CD4-positive, alpha-beta memory T cell (primary cell): ENCODE results near the gene SDCCAG8. TPM values are rescaled to one million over a fixed set of nuclear protein-coding genes. Genes with fewer than 3 reads are reported as not detected.

Experiments
- CTCF ChIA-PET: fragments of 350-600 bp; sonication (Branson Sonifier 250); formaldehyde crosslinking; loops from one replicate; lab custom pipeline; 2021; ENCODE audit warnings: inconsistent platforms; ENCODE audit not compliant: partially characterized antibody; lab: Charles Lee
- POLR2A ChIA-PET: fragments of 350-600 bp; sonication (Branson Sonifier 250); formaldehyde crosslinking; loops from one replicate; lab custom pipeline; 2021; ENCODE audit not compliant: partially characterized antibody; lab: Charles Lee
- DNase-seq, 5 donors: peaks; one replicate each; pipeline versions ENCODE4 v3.0.0 to v3.0.0-alpha.2; 2020 to 2022; ENCODE audit warnings: mixed read lengths in 1 of 5
- H3K27ac ChIP-seq: one replicate; pipeline ENCODE4 v1.7.0; 2013; ENCODE audit warnings: low read depth, low read length
- H3K27me3 ChIP-seq: 2 replicates; pipeline ENCODE4 v1.7.0; 2013; ENCODE audit warnings: mild to moderate bottlenecking, low read length, moderate library complexity; ENCODE audit not compliant: insufficient read depth
- H3K36me3 ChIP-seq: 2 replicates; pipeline ENCODE4 v1.7.0; 2013; ENCODE audit warnings: mild to moderate bottlenecking, low read length, moderate library complexity; ENCODE audit not compliant: insufficient read depth
- H3K4me1 ChIP-seq: 2 replicates; pipeline ENCODE4 v1.7.0; 2013; ENCODE audit warnings: mild to moderate bottlenecking, low read length, moderate library complexity; ENCODE audit not compliant: insufficient read depth
- H3K4me3 ChIP-seq, 2 donors: one replicate each; pipeline ENCODE4 v1.7.0; 2013; ENCODE audit warnings: low read length in 2 of 2, mild to moderate bottlenecking in 1 of 2
- H3K9me3 ChIP-seq, 2 donors: one replicate each; pipeline ENCODE4 v1.7.0; 2013; ENCODE audit warnings: low read length in 2 of 2, control low read depth in 1 of 2; ENCODE audit not compliant: control insufficient read depth in 1 of 2
- H3K27ac Mint-ChIP-seq, 7 donors: one replicate each; pipeline ENCODE4 v1.8.0; 2020 to 2021; ENCODE audit warnings: mixed read lengths in 7 of 7, mild to moderate bottlenecking in 6 of 7, inconsistent platforms in 3 of 7, moderate library complexity in 3 of 7
- H3K27me3 Mint-ChIP-seq, 2 donors: one replicate each; pipeline ENCODE4 v1.8.0; 2020 to 2021; ENCODE audit warnings: mixed read lengths in 2 of 2
- H3K36me3 Mint-ChIP-seq, 2 donors: one replicate each; pipeline ENCODE4 v1.8.0; 2020 to 2021; ENCODE audit warnings: mixed read lengths in 2 of 2, inconsistent platforms in 1 of 2, mild to moderate bottlenecking in 1 of 2
- H3K4me1 Mint-ChIP-seq, 4 donors: one replicate each; pipeline ENCODE4 v1.8.0; 2020 to 2021; ENCODE audit warnings: mixed read lengths in 4 of 4, mild to moderate bottlenecking in 1 of 4
- H3K4me3 Mint-ChIP-seq, 8 donors: one replicate each; pipeline ENCODE4 v1.8.0; 2020 to 2021; ENCODE audit warnings: mixed read lengths in 8 of 8, mild to moderate bottlenecking in 7 of 8, moderate library complexity in 6 of 8, inconsistent platforms in 3 of 8
- H3K9me3 Mint-ChIP-seq, 8 donors: one replicate each; pipeline ENCODE4 v1.8.0; 2020 to 2021; ENCODE audit warnings: mixed read lengths in 8 of 8, mild to moderate bottlenecking in 5 of 8, inconsistent platforms in 3 of 8, moderate library complexity in 1 of 8
- intact Hi-C: fragments of 100-400 bp; cut with micrococcal nuclease; formaldehyde crosslinking; loops from one replicate; pipeline ENCODE4 v1.15.1; 2023
- polyA plus RNA-seq, 2 donors: library from polyadenylated mRNA; unstranded; fragments of 300-500 nt; fragmentation: Illumina TruSeq; gene quantifications; one replicate each; pipeline ENCODE4 v1.2.3, GENCODE V29; 2021
- total RNA-seq, 2 experiments: library from RNA; stranded (reverse); gene quantifications; one replicate each; pipeline ENCODE4 v1.2.3, GENCODE V29; 2021

Gene SDCCAG8
- total and polyA plus RNA-seq, 4 experiments from 2014 or later = 19.0 to 35.7 (median 27.7) TPM

GRCh38 chr1:243254233-243254926, 1.5 kb upstream of the SDCCAG8 start:
- H3K9me3 ChIP-seq = no peaks in the 10 kb centered on the region
- intact Hi-C loops = loop anchor here (2.0 kb wide), 2 partner anchors 596 to 1614 kb away; partner anchors contain the start of genes AKT3, CHML and OPN3
- POLR2A ChIA-PET = interaction anchor here (1.0 to 3.0 kb wide), 17 partner anchors 13 to 1716 kb away, joined by 3 to 21 read pairs (median 6); partner anchors contain the start of genes ADSS2, CATSPERE, CHML and COX20
- H3K4me1 Mint-ChIP-seq = peaks cover 29 to 47% (median 33%) of the 10 kb centered on the region in 4 donors
- H3K27me3 ChIP-seq = no peaks in the 10 kb centered on the region
- peak overlapping the region; percentile 89 to 98 (median 95) for H3K4me3 Mint-ChIP-seq
- H3K36me3 Mint-ChIP-seq = peaks cover 0 to 14% of the 10 kb centered on the region in 2 donors
- peak overlapping the region; percentile 87 for H3K27ac ChIP-seq
- H3K4me3 ChIP-seq = peak overlapping the region; percentile 80 to 92
- CTCF ChIA-PET = no interaction called here
- DNase-seq = peak in 4 of 5 donors; percentile 50 to 79 (median 60)
- peak overlapping the region; percentile 96 to 100 (median 98) for H3K27ac Mint-ChIP-seq
- peaks cover 25% of the 10 kb centered on the region for H3K4me1 ChIP-seq
- no peaks in the 10 kb centered on the region for H3K36me3 ChIP-seq
- peaks cover 0 to 2% of the 10 kb centered on the region in 2 donors for H3K27me3 Mint-ChIP-seq
- peaks cover 0 to 3% (median 0%) of the 10 kb centered on the region in 8 donors for H3K9me3 Mint-ChIP-seq

DNA sequence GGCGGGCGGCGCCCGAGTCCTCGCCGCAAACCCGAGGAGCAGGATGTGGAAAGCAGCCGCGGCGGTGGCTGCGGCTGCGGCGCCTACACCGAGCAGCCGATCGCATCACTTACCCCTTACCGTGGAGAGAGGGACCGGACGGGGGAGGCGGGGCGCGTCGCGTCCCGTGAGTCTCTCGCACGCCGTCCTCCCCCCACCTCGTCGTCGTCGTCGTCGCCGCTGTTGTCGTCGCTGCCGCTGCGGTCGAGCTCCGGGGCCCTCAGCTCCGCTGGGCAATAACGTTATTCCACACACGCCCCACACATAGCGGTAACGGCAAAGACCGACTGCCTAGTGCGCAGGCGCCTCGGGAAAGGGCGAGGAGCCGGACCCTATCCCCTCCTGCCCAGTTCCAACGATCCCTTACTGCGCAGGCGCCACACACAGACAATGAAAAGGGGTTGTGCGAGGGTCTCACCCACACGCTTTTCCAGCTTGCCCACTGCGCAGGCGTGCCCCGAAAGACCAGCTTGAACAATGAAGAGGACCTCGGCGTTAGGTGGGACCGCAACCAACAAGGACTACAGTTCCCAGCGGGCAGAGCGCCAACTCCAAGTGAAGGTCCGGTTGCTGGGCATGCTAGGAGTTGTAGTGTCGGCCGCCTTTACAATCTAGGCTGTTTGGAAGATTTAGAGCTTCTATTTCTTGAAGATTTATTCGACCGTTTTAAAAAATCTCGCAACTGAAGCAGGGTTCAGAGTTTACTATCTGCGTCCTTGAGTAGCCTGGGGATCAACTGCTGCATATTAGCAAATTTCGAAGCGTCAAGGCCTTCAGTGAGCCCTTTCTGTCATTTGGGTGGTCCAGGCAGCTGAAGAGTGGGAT, 682 bp upstream of the SDCCAG8 start, which contains the start of gene CEP170:
Gene CEP170, minus strand, starts transcription at position 355 of the 864 bp plus-strand sequence. CDS start 30,001 bp downstream, outside the sequence.
- POLR2A ChIA-PET = interaction anchor here (0.8 to 3.0 kb wide), 24 partner anchors 12 to 1716 kb away, joined by 3 to 21 read pairs (median 6); partner anchors contain the start of genes ADSS2, CATSPERE, CHML and COX20

DNA sequence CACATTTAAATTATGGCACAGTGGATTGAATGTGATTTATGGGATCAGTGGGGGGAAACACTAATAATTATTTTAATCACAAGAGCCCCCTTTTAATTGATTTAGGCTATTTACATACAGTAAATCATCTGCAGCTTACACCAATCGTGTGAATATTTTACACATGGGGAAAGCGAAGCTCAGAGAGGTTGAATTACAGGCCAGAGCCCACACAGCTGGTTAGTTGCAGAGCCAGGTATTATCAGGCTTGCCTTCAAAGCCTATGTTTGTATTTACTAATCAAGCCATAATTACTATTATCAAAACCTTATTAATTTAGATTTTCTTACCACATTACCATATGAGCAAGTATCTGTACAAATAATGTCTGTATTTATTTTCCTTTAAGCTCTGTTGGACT, 749 bp downstream of the SDCCAG8 start:
- Histone ChIP-seq H3K4me1 (peaks cover 25% of the 10 kb centered on the region), H3K27ac (peak overlapping the region; percentile 87), H3K27me3 (no peaks in the 10 kb centered on the region), H3K9me3 (no peaks in the 10 kb centered on the region), H3K36me3 (no peaks in the 10 kb centered on the region), H3K4me3 (peak overlapping the region; percentile 85 to 92)
- Mint-ChIP-seq H3K4me3 (peak overlapping the region; percentile 96 to 100 (median 100)), H3K36me3 (peaks cover 8 to 14% of the 10 kb centered on the region in 2 donors), H3K9me3 (peaks cover 0 to 3% (median 0%) of the 10 kb centered on the region in 8 donors), H3K4me1 (peaks cover 25 to 47% (median 39%) of the 10 kb centered on the region in 4 donors), H3K27me3 (peaks cover 0 to 2% of the 10 kb centered on the region in 2 donors), H3K27ac (peak overlapping the region; percentile 99 to 100 (median 100))
- intact Hi-C loops = loop anchor here (5.0 kb wide), 2 partner anchors 1409 to 1724 kb away; partner anchors contain the start of genes EXO1 and KMO
- DNase-seq = no peak
- POLR2A ChIA-PET = interaction anchor here (0.8 to 3.0 kb wide), 8 partner anchors 16 to 1713 kb away, joined by 3 to 21 read pairs (median 10); partner anchors contain the start of genes CATSPERE, CHML, COX20 and DESI2
- CTCF ChIA-PET = interaction anchor here (1.0 to 1.5 kb wide), 2 partner anchors 795 to 1043 kb away, joined by 3 to 6 read pairs; no protein-coding TSS in a partner anchor

More for the DNA sequence above, 682 bp upstream of the SDCCAG8 start, which contains the start of gene CEP170:
- peak within 1 kb of the TSS; percentile 85 to 92 for H3K4me3 ChIP-seq
- H3K4me1 ChIP-seq = peaks cover 25% of the 10 kb centered on the region
- no peaks in the 10 kb centered on the region for H3K27me3 ChIP-seq
- H3K4me1 Mint-ChIP-seq = peaks cover 29 to 52% (median 33%) of the 10 kb centered on the region in 4 donors
- CTCF ChIA-PET = interaction anchor here (1.0 to 1.5 kb wide), 3 partner anchors 796 to 1044 kb away, joined by 3 to 6 read pairs (median 3); no protein-coding TSS in a partner anchor
- H3K36me3 ChIP-seq = no peaks in the 10 kb centered on the region
- H3K27ac ChIP-seq = peak within 1 kb of the TSS; percentile 87
- H3K9me3 Mint-ChIP-seq = peaks cover 0 to 3% (median 0%) of the 10 kb centered on the region in 8 donors
- DNase-seq = peak; percentile 90 to 93 (median 93)
- H3K4me3 Mint-ChIP-seq = peak within 1 kb of the TSS; percentile 96 to 100 (median 100)
- intact Hi-C loops = loop anchor here (1.0 to 5.0 kb wide), 9 partner anchors 596 to 1736 kb away; partner anchors contain the start of genes AKT3, CHML, EXO1 and FH
- H3K27ac Mint-ChIP-seq = peak within 1 kb of the TSS; percentile 99 to 100 (median 100)
- peaks cover 0 to 2% of the 10 kb centered on the region in 2 donors for H3K27me3 Mint-ChIP-seq
- H3K9me3 ChIP-seq = no peaks in the 10 kb centered on the region
- peaks cover 4 to 14% of the 10 kb centered on the region in 2 donors for H3K36me3 Mint-ChIP-seq

GRCh38 chr1:243257189-243257588, 1.3 kb downstream of the SDCCAG8 start:
- no peak overlapping the region for H3K4me3 ChIP-seq
- no peaks in the 10 kb centered on the region for H3K9me3 ChIP-seq
- POLR2A ChIA-PET = interaction anchor here (3.0 kb wide), 1 partner anchor 1578 kb away, joined by 21 read pairs; the partner anchor contains the start of gene COX20
- no peak overlapping the region for H3K27ac ChIP-seq
- H3K36me3 ChIP-seq = no peaks in the 10 kb centered on the region
- peaks cover 25% of the 10 kb centered on the region for H3K4me1 ChIP-seq
- peaks cover 8 to 14% of the 10 kb centered on the region in 2 donors for H3K36me3 Mint-ChIP-seq
- H3K27me3 ChIP-seq = no peaks in the 10 kb centered on the region
- H3K4me1 Mint-ChIP-seq = peaks cover 23 to 41% (median 35%) of the 10 kb centered on the region in 4 donors
- H3K27ac Mint-ChIP-seq = peak overlapping the region in 1 of 7 donors; percentile 100
- peaks cover 0 to 2% of the 10 kb centered on the region in 2 donors for H3K27me3 Mint-ChIP-seq
- CTCF ChIA-PET = no interaction called here
- no peak for DNase-seq
- H3K9me3 Mint-ChIP-seq = peaks cover 0 to 3% (median 0%) of the 10 kb centered on the region in 8 donors
- intact Hi-C loops = loop anchor here (5.0 kb wide), 2 partner anchors 1410 to 1725 kb away; partner anchors contain the start of genes EXO1 and KMO
- H3K4me3 Mint-ChIP-seq = peak overlapping the region in 2 of 8 donors; percentile 25 to 46

GRCh38 chr1:243258731-243259130, 2.9 kb downstream of the SDCCAG8 start:
- intact Hi-C loops = loop anchor here (5.0 kb wide), 2 partner anchors 1411 to 1726 kb away; partner anchors contain the start of genes EXO1 and KMO
- peaks cover 8 to 14% of the 10 kb centered on the region in 2 donors for H3K36me3 Mint-ChIP-seq
- H3K27ac Mint-ChIP-seq = no peak overlapping the region
- Histone ChIP-seq H3K36me3 (no peaks in the 10 kb centered on the region), H3K9me3 (no peaks in the 10 kb centered on the region), H3K27me3 (no peaks in the 10 kb centered on the region), H3K4me1 (peaks cover 18% of the 10 kb centered on the region), H3K4me3 (no peak overlapping the region), H3K27ac (no peak overlapping the region)
- ChIA-PET POLR2A (no interaction called here), CTCF (no interaction called here)
- peaks cover 0 to 3% (median 0%) of the 10 kb centered on the region in 8 donors for H3K9me3 Mint-ChIP-seq
- DNase-seq = no peak
- no peak overlapping the region for H3K4me3 Mint-ChIP-seq
- peaks cover 0 to 2% of the 10 kb centered on the region in 2 donors for H3K27me3 Mint-ChIP-seq
- H3K4me1 Mint-ChIP-seq = peaks cover 16 to 37% (median 30%) of the 10 kb centered on the region in 4 donors

GRCh38 chr1:243260221-243260880, 4.5 kb downstream of the SDCCAG8 start:
- Mint-ChIP-seq H3K4me1 (peaks cover 16 to 34% (median 28%) of the 10 kb centered on the region in 4 donors), H3K27me3 (no peaks in the 10 kb centered on the region), H3K36me3 (peaks cover 6 to 11% of the 10 kb centered on the region in 2 donors), H3K9me3 (no peaks in the 10 kb centered on the region), H3K27ac (peak overlapping the region in 1 of 7 donors; percentile 41), H3K4me3 (no peak overlapping the region)
- DNase-seq = no peak
- H3K27me3 ChIP-seq = no peaks in the 10 kb centered on the region
- POLR2A ChIA-PET = no interaction called here
- H3K36me3 ChIP-seq = no peaks in the 10 kb centered on the region
- peaks cover 16% of the 10 kb centered on the region for H3K4me1 ChIP-seq
- intact Hi-C loops = no loop called here
- H3K4me3 ChIP-seq = no peak overlapping the region
- no peaks in the 10 kb centered on the region for H3K9me3 ChIP-seq
- CTCF ChIA-PET = no interaction called here
- no peak overlapping the region for H3K27ac ChIP-seq
